Measurements from ENCODE around the gene GRN.

GRCh38 chr17:44397479-44398440, 52.7 kb downstream of the GRN start:
- TF ChIP-seq NRF1 (IDR thresholded peaks at IDR 0.05; ENCODE audit: low read depth, low read length) (no peak), POLR2A (IDR thresholded peaks at IDR 0.05; ENCODE audit: control extremely low read depth in 1 of 2, low read depth in 2 of 2, low read length in 2 of 2) (no peak), EGR1 (IDR thresholded peaks at IDR 0.05; ENCODE audit: borderline replicate concordance, low read depth, low read length) (no peak), EZH2 (IDR thresholded peaks at IDR 0.05; ENCODE audit: low read depth, low read length, severe bottlenecking) (no peak)
- TF ChIP-seq, protein P1, sequence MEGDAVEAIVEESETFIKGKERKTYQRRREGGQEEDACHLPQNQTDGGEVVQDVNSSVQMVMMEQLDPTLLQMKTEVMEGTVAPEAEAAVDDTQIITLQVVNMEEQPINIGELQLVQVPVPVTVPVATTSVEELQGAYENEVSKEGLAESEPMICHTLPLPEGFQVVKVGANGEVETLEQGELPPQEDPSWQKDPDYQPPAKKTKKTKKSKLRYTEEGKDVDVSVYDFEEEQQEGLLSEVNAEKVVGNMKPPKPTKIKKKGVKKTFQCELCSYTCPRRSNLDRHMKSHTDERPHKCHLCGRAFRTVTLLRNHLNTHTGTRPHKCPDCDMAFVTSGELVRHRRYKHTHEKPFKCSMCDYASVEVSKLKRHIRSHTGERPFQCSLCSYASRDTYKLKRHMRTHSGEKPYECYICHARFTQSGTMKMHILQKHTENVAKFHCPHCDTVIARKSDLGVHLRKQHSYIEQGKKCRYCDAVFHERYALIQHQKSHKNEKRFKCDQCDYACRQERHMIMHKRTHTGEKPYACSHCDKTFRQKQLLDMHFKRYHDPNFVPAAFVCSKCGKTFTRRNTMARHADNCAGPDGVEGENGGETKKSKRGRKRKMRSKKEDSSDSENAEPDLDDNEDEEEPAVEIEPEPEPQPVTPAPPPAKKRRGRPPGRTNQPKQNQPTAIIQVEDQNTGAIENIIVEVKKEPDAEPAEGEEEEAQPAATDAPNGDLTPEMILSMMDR (IDR thresholded peaks at IDR 0.05; ENCODE audit: control extremely low read depth in 1 of 3, insufficient read depth in 1 of 3, low read depth in 1 of 3, low read length in 3 of 3) = no peak
